ENCODE results near the gene GRK6.

The GRK6 gene

GRCh38 chr5:177427211-177427822 is 841 bp downstream of the GRK6 start:
- DNase-seq = no peak

GRCh38 chr5:177427919-177428573 is 1.6 kb downstream of the GRK6 start:
- no peak for DNase-seq

- no peak for DNase-seq
These were observed 2.2 kb downstream of the GRK6 start for GRCh38 chr5:177428574-177429217.

- no peak for DNase-seq
These were observed 3.0 kb downstream of the GRK6 start for GRCh38 chr5:177429248-177430040.

GRCh38 chr5:177430140-177430951 is 3.9 kb downstream of the GRK6 start:
- DNase-seq = no peak

- DNase-seq = no peak
These were observed 4.5 kb downstream of the GRK6 start for GRCh38 chr5:177430972-177431316.

- no peak for DNase-seq
These were observed 5.1 kb downstream of the GRK6 start for GRCh38 chr5:177431317-177432142.

GRCh38 chr5:177432143-177432838 is 5.8 kb downstream of the GRK6 start:
- no peak for DNase-seq

GRCh38 chr5:177432839-177433657 is 6.6 kb downstream of the GRK6 start:
- DNase-seq = no peak

- DNase-seq = no peak
These were observed 7.3 kb downstream of the GRK6 start for GRCh38 chr5:177433658-177434217.

- DNase-seq = no peak
These were observed 8.0 kb downstream of the GRK6 start for GRCh38 chr5:177434437-177434836.

GRCh38 chr5:177434942-177435738 is 8.7 kb downstream of the GRK6 start:
- DNase-seq = no peak

GRCh38 chr5:177435847-177436536 is 9.5 kb downstream of the GRK6 start:
- DNase-seq = no peak

- no peak for DNase-seq
These were observed 11.1 kb downstream of the GRK6 start for GRCh38 chr5:177437623-177438022.

- DNase-seq = no peak
These were observed 12.0 kb downstream of the GRK6 start for GRCh38 chr5:177438468-177438867.

GRCh38 chr5:177439518-177440053 is 13.1 kb downstream of the GRK6 start:
- no peak for DNase-seq

- DNase-seq = no peak
These were observed 13.9 kb downstream of the GRK6 start for GRCh38 chr5:177440211-177440989.

Data from kidney glomerular epithelial cell (primary cell).